NCI-H1930 (cell line): Measurements from ENCODE around the gene MEOX1.

Experiments
- DNase-seq, 2 experiments: peaks; one replicate each; lab custom pipeline; 2025; lab: John Stamatoyannopoulos, UW

The MEOX1 gene

GRCh38 chr17:43591001-43591400 lies 70.7 kb downstream of the MEOX1 start:
- DNase-seq: no peak
